ENCODE measurements around the gene NOCT. TPM values are rescaled to one million over a fixed set of nuclear protein-coding genes. Genes with fewer than 3 reads are reported as not detected.
A peak's percentile ranks its signal among the peaks of the same experiment; 100 is the strongest.
"Not testable (repeated sequence)": the region's sequence is repeated elsewhere in the genome, so short reads cannot be mapped to it uniquely, and the experiment has no call there.

The NOCT gene
- total RNA-seq, 1 experiment from 2014 or later, result 14.4 TPM

GRCh38 chr4:139009702-139010101 lies 5.9 kb upstream of the NOCT start:
- DNase-seq (ENCODE audit: low read depth), result no peak

- no peak for DNase-seq (ENCODE audit: low read depth)
These were observed 4.2 kb upstream of the NOCT start for GRCh38 chr4:139011225-139011950.

- DNase-seq (ENCODE audit: low read depth), result peak; percentile 94
These were observed 961 bp upstream of the NOCT start for GRCh38 chr4:139014371-139015268.

GRCh38 chr4:139015948-139016471 lies 429 bp downstream of the NOCT start:
- peak; percentile 36 for DNase-seq (ENCODE audit: low read depth)

GRCh38 chr4:139017861-139018260 lies 2.3 kb downstream of the NOCT start:
- DNase-seq (ENCODE audit: low read depth), result no peak

GRCh38 chr4:139018501-139018900 lies 2.9 kb downstream of the NOCT start:
- DNase-seq (ENCODE audit: low read depth), result no peak

- peak; percentile 79 for DNase-seq (ENCODE audit: low read depth)
These were observed 3.6 kb downstream of the NOCT start for GRCh38 chr4:139018971-139019758.

GRCh38 chr4:139020384-139020783 lies 4.8 kb downstream of the NOCT start:
- DNase-seq (ENCODE audit: low read depth), result no peak

GRCh38 chr4:139021071-139021470 lies 5.5 kb downstream of the NOCT start:
- not testable (repeated sequence) for DNase-seq (ENCODE audit: low read depth)

GRCh38 chr4:139022835-139023234 lies 7.3 kb downstream of the NOCT start:
- DNase-seq (ENCODE audit: low read depth), result no peak

GRCh38 chr4:139024686-139025085 lies 9.1 kb downstream of the NOCT start:
- DNase-seq (ENCODE audit: low read depth), result no peak

- DNase-seq (ENCODE audit: low read depth), result no peak
These were observed 10.3 kb downstream of the NOCT start for GRCh38 chr4:139025841-139026240.

GRCh38 chr4:139027776-139028175 lies 12.2 kb downstream of the NOCT start:
- no peak for DNase-seq (ENCODE audit: low read depth)

GRCh38 chr4:139028191-139028661 lies 12.6 kb downstream of the NOCT start:
- DNase-seq (ENCODE audit: low read depth), result no peak

GRCh38 chr4:139029866-139030363 lies 14.3 kb downstream of the NOCT start:
- not testable (repeated sequence) for DNase-seq (ENCODE audit: low read depth)

GRCh38 chr4:139030614-139031235 lies 15.1 kb downstream of the NOCT start:
- DNase-seq (ENCODE audit: low read depth), result peak; percentile 74

- no peak for DNase-seq (ENCODE audit: low read depth)
These were observed 20.1 kb downstream of the NOCT start for GRCh38 chr4:139035650-139036049.

GRCh38 chr4:139036885-139037284 lies 21.3 kb downstream of the NOCT start:
- DNase-seq (ENCODE audit: low read depth), result no peak

- no peak for DNase-seq (ENCODE audit: low read depth)
These were observed 23.4 kb downstream of the NOCT start for GRCh38 chr4:139038874-139039443.

GRCh38 chr4:139042981-139043460 lies 27.4 kb downstream of the NOCT start:
- DNase-seq (ENCODE audit: low read depth), result no peak
